GM21786 (cell line): ENCODE results near the gene FKBP11.
A peak's percentile ranks its signal among the peaks of the same experiment; 100 is the strongest.
"Not testable (repeated sequence)": the region's sequence is repeated elsewhere in the genome, so short reads cannot be mapped to it uniquely, and the experiment has no call there.

Experiments used
- ATAC-seq: cut with Tn5 transposase; IDR thresholded peaks from one replicate; pipeline ENCODE4 v1.9.1; 2021; ENCODE audit not compliant: unreplicated experiment

The FKBP11 gene

GRCh38 chr12:48910196-48910595, 15.1 kb downstream of the FKBP11 start:
- no peak for ATAC-seq

DNA sequence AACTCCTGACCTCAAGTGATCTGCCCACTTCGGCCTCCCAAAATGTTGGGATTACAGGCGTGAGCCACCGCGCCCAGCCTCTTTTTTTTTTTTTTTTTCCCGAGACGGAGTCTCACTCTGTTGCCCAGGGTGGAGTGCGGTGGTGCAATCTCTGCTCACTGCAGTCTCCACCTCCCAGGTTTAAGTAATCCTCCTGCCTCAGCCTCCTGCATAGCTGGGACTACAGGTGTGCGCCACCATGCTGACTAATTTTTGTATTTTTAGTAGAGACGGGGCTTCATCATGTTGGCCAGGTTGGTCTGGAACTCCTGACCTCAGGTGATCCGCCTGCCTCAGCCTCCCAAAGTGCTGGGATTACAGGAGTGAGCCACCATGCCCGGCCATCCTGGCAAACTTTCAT, 15.6 kb downstream of the FKBP11 start:
- ATAC-seq, result not testable (repeated sequence)

GRCh38 chr12:48907245-48907644, 18.0 kb downstream of the FKBP11 start:
- ATAC-seq, result no peak

- ATAC-seq, result peak; percentile 89
Observed at GRCh38 chr12:48903982-48904411, 21.3 kb downstream of the FKBP11 start.

GRCh38 chr12:48903363-48903981, 21.8 kb downstream of the FKBP11 start:
- ATAC-seq, result no peak

DNA sequence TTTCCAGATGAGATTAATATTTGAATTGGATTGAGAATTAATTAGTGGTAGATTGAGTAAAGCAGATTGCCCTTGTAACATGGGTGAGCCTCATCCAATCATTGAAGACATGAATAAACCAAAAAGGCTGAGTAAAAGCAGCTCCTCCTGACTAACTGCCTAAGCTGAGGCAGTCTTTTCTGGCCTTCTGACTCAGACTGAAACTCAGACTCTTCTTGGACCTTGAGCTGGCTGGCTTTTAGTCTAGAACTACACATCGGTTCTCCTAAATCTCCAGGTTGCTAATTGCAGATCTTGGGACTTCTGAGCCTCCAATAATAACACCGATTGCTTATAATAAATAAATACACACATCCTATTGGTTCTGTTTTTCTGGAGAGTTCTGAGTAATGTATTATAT, 24.0 kb downstream of the FKBP11 start:
- ATAC-seq, result no peak

GRCh38 chr12:48899651-48900050, 25.6 kb downstream of the FKBP11 start:
- ATAC-seq, result no peak

DNA sequence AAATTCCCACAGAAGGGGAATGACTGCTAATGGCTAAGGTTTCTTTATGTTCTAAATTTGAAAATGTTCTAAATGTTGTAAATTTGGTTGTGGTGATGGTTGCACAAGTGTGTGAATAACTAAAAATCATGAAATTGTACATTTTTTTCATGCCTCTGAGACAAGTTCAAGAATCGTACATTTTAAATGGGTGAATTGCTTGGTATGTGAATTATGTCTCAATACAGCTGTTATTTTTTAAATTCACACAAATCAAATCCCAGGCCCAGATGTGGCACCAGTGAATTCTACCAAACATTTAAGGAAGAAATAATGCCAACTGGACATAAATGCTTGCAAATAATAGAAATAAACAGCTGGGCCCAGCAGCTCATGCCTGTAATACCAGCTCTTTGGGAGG, 31.0 kb downstream of the FKBP11 start:
- no peak for ATAC-seq

GRCh38 chr12:48890657-48891418, 34.5 kb downstream of the FKBP11 start:
- peak; percentile 50 for ATAC-seq

DNA sequence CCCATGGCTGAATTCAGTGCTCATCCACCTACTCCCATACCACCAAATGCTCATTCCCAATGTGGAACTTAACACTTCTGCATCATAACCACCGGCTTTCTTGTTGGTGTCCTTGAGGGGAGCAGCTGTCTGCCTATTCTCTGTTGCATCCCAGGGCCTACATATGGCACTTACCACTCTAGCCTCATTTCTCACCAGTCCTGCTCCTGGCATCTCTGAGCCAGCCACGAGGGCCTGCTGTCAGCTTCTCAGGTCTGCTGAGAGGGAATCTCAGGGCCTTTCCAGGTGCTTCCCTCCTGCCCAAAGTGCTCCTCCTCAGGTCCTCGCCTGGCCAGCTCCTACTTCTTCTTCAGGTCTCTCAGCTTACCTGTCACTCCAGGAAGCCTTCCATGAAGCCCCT, 35.6 kb downstream of the FKBP11 start:
- no peak for ATAC-seq

- no peak for ATAC-seq
Observed at GRCh38 chr12:48883305-48884161, 41.8 kb downstream of the FKBP11 start.

GRCh38 chr12:48882972-48883304, 42.4 kb downstream of the FKBP11 start:
- ATAC-seq, result no peak

DNA sequence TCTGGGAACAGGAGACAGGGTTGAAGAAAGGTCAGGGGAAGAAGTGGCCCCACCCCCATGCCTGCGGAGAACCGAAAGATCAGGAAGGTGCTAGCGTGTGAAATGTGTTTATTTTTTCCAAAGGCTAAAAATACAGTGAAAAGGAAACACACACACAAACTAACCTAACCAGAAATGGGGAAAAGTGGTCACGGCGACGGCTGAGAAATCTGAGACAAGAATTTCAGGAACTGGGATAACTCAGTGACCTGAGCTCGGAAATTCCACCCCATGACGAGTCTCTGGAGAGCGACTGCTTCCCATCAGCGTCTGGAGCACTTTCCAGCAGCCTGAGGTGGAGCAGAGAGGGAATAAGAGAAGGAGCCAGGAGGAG, 43.0 kb downstream of the FKBP11 start:
- ATAC-seq, result no peak

- no peak for ATAC-seq
Observed at GRCh38 chr12:48881686-48882314, 43.5 kb downstream of the FKBP11 start.

DNA sequence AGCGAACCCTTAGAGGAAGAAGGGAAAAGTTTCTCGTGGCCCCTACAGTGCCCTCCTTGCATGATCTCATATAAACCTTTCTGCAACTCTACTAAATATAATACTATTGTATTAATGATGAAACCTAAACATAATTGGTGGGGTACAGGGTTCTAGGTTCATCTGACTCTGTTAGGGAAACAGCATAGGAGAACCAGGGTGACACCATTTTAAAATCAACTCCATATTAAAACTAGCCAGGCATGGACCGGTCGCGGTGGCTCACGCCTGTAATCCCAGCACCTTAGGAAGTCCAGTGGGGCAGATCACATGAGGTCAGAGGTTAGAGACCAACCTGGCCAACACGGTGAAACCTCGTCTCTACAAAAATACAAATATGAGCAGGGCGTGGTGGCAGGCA, 44.6 kb downstream of the FKBP11 start:
- no peak for ATAC-seq

DNA sequence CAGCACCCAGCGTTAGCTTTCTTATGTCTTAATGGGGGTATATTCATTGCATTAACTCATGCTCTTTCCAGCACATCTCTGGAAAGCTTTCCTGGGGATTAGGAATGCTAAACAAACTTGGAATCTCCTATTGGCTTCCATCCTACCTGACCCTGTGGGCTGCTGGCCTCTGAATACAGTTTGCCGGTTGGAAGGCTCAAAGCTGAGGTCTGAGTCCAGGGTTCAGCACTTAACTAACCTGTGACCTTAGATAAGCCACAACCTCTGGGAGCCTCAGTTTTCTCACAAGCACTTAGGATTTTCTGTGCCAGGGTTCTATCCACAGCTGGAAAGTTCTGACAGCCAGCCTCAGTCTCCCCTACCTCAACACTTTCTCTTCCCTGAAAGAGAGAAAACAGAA, 46.7 kb downstream of the FKBP11 start:
- no peak for ATAC-seq

DNA sequence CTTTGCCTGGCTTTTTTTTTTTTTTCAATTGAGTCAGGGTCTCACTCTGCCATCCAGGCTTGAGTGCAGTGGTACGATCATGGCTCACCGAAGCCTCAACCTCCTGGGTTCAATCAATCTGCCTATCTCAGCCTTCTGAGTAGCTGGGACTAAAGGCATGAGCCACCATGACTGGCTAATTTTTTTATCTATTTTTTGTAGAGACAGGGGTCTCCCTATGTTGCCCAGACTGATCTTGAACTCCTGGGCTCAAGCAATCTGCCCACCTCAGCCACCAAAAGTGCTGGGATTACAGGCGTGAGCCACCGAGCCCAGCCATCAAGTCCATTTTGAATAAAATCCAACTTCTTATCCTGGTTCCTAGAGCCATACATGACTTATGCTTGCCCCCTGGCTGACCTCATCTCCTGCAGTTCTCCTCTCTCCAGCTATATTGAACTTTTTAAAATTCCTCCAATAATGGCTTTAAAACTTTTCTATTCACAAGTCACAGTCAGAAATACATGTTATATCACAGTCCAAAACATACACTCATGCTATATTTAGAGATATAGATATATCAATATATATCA, 49.3 kb downstream of the FKBP11 start:
- ATAC-seq, result no peak

- not testable (repeated sequence) for ATAC-seq
Observed at GRCh38 chr12:48873534-48873933, 51.8 kb downstream of the FKBP11 start.

- no peak for ATAC-seq
Observed at GRCh38 chr12:48873096-48873495, 52.2 kb downstream of the FKBP11 start.
